Fibroblast of the aortic adventitia (primary cell): ENCODE measurements around the gene PLEKHA6. TPM values are rescaled to one million over a fixed set of nuclear protein-coding genes. Genes with fewer than 3 reads are reported as not detected.
A peak's percentile ranks its signal among the peaks of the same experiment; 100 is the strongest.

ENCODE experiments used
- DNase-seq: peaks from one replicate; pipeline ENCODE4 v3.0.0-alpha.2; 2010; ENCODE audit warnings: low read depth
- H3K4me3 ChIP-seq: 2 replicates; pipeline ENCODE4 v1.5.1; 2011; ENCODE audit warnings: low read depth, mild to moderate bottlenecking, control low read depth, low read length, moderate library complexity
- total RNA-seq: library from RNA; depleted of rRNA; stranded (reverse); fragments of >200 nt; gene quantifications from 2 replicates; pipeline ENCODE4 v1.2.3, GENCODE V29; 2012; ENCODE audit warnings: low replicate concordance
- TF ChIP-seq, protein P1 (sequence below): IDR thresholded peaks from 2 replicates; pipeline ENCODE4 v1.5.1; 2011; ENCODE audit warnings: mild to moderate bottlenecking, low read length, control low read depth, inconsistent platforms; ENCODE audit not compliant: insufficient read depth

Gene PLEKHA6
- total RNA-seq, 1 donor = 3.6 TPM

DNA sequence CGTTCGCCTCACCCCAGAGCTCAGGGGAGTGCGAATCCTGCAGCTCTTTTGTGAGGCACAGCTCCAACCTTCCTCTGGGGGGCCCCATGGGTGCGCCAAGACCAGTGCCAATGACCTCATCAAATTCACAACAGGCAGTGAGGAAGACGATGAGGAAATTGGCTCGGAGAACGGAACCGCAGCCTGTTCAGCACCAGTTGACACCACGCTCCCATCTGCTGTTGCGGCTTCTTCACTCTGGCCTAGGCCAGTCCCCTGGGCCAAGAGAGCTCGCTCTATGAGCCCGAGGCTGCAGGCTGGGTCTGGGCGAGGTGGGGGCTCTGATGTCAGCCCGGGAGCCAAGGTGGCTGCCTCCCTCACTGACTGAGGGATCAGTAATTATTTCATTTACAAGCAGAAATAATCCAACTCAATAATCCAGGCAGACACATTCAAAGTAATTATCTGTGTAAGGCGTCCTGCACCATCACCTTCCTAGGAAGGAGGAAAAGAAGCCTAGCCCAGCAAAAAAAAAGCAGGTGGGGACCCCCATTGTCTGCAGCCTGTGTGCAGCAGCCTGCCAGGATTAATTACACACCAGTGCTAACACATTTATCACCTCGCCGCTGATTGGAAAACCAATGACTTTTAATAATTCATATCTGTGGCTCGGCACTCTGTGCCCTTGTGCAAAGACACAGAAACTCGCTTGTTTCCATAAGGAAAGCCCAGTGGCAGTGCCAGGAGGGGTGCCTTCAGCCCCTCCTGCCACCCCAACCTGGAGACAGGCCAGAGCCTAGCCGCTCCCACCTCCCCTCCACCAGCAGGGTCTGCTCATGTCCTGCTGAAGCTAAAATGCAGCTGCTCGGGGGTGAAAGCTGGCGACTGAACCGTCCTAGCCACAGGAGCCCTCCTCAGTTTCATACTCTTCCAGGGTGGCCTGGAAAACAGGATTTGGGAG is 1.9 kb downstream of the PLEKHA6 start:
- TF ChIP-seq, protein P1, sequence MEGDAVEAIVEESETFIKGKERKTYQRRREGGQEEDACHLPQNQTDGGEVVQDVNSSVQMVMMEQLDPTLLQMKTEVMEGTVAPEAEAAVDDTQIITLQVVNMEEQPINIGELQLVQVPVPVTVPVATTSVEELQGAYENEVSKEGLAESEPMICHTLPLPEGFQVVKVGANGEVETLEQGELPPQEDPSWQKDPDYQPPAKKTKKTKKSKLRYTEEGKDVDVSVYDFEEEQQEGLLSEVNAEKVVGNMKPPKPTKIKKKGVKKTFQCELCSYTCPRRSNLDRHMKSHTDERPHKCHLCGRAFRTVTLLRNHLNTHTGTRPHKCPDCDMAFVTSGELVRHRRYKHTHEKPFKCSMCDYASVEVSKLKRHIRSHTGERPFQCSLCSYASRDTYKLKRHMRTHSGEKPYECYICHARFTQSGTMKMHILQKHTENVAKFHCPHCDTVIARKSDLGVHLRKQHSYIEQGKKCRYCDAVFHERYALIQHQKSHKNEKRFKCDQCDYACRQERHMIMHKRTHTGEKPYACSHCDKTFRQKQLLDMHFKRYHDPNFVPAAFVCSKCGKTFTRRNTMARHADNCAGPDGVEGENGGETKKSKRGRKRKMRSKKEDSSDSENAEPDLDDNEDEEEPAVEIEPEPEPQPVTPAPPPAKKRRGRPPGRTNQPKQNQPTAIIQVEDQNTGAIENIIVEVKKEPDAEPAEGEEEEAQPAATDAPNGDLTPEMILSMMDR = peak; percentile 10
- no peak overlapping the region for H3K4me3 ChIP-seq
- DNase-seq = peak; percentile 36

- DNase-seq = no peak
These were observed 2.7 kb downstream of the PLEKHA6 start for GRCh38 chr1:204356997-204357396.

DNA sequence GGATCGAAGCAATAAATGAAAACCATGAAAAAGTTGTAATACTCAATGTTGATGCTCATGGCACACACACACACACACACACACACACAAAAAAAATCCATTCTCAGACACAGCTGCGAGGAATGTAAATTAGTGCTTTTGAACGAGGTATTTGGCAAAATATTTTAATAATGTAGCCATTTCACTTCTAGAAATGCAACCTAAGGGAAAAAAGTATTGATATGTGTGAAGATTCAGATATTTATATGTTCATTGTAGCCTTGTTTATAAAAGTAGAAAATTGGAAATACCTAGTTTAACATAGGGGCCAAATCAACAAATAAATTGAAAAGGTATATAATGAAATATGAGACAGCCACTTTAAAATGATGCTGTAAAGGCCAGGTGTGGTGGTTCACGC is 3.8 kb downstream of the PLEKHA6 start:
- TF ChIP-seq, protein P1 = no peak
- DNase-seq = no peak
- no peak overlapping the region for H3K4me3 ChIP-seq

More at GRCh38 chr1:204356997-204357396, 2.7 kb downstream of the PLEKHA6 start:
- TF ChIP-seq, protein P1 = no peak
- H3K4me3 ChIP-seq = no peak overlapping the region

- TF ChIP-seq, protein P1 = no peak
- H3K4me3 ChIP-seq = no peak overlapping the region
- no peak for DNase-seq
These were observed 5.2 kb downstream of the PLEKHA6 start for GRCh38 chr1:204354579-204354978.

DNA sequence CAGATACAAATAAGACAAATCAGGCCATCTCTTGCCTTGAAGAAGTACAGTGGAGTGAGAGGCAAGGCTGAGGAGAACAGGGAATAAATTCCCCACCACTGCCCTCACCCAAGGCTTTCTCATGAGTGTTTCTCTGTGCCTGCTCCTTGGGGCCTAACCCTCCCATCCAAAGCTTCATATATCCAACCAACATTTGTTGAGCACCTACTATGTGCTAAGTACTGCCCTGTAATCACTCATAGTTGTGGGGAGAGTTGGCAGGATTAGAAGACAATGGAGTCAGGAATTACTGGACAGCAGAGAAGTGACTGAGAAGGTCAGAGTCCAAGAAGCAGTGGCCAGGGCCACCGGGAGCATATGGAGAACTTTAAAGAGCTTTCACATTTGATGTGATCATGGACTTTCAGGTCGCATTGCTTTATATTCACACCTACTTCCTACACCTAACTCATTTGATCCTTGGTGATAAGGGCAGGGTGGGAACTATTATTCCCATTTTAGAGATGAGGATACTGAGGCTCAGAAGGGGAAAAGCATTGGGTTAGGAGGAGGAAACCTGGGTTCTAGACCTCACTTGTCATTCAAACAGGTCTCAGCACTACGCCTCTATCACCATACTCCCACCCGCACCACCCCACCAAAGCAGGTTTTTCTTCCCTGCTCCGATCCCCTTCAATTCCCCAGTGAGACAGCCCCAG is 6.4 kb downstream of the PLEKHA6 start:
- DNase-seq = no peak
- TF ChIP-seq, protein P1 = no peak
- H3K4me3 ChIP-seq = no peak overlapping the region

DNA sequence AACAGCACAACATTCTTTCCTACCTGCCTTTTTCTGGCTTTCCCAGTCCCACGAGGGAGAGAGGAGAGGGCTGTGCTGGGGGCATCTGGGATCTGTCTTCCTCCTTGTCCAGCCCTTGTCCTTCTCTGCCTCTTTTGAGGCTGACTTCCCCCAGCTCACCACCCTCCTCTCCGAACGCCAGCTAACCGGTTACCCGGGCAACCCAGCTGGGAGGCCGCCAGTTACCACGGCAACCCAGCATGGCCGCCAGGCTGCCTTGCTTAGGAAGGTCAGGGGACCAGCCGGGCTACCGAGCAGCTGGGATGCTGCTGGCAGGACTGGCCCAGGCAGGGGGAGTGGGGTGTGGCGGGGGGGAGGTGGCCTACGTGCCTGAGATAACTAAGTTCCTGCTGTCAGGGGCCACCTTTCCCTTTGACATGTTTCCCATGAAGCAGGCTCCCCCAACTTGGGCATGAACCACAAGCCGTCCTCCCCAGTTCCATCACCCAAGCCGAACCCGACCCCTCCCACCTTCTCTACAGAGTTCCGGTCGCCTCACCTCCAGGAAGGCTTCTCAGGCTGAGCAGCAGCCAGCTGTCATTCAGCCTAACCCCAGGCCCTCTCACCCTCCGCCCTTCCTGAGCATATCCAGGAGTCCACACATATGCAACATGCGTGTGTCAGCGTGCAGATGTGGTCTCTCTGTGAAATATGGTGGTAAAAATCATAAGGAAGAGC is 8.7 kb downstream of the PLEKHA6 start:
- TF ChIP-seq, protein P1 = no peak
- peak overlapping the region; percentile 58 for H3K4me3 ChIP-seq
- peak; percentile 80 for DNase-seq
